GM19324 (cell line): ENCODE measurements around the gene LRRC45.

Source experiments
- ATAC-seq: cut with Tn5 transposase; IDR thresholded peaks from one replicate; pipeline ENCODE4 v1.9.1; 2021; ENCODE audit warnings: mild to moderate bottlenecking, moderate library complexity; ENCODE audit not compliant: unreplicated experiment, low FRiP score

LRRC45 gene

GRCh38 chr17:82006468-82007227 lies 16.5 kb upstream of the LRRC45 start:
- ATAC-seq, result no peak

GRCh38 chr17:82007228-82007494 lies 15.9 kb upstream of the LRRC45 start:
- ATAC-seq, result no peak

- no peak for ATAC-seq
Measured at GRCh38 chr17:82007495-82008257, 15.4 kb upstream of the LRRC45 start.

GRCh38 chr17:82008258-82008940 lies 14.7 kb upstream of the LRRC45 start:
- no peak for ATAC-seq

- no peak for ATAC-seq
Measured at GRCh38 chr17:82008941-82009405, 14.1 kb upstream of the LRRC45 start.

GRCh38 chr17:82009413-82009812 lies 13.7 kb upstream of the LRRC45 start:
- no peak for ATAC-seq

GRCh38 chr17:82010575-82011525 lies 12.3 kb upstream of the LRRC45 start:
- ATAC-seq, result no peak

GRCh38 chr17:82011617-82012187 lies 11.4 kb upstream of the LRRC45 start:
- no peak for ATAC-seq

- no peak for ATAC-seq
Measured at GRCh38 chr17:82012261-82012639, 10.9 kb upstream of the LRRC45 start.

GRCh38 chr17:82012640-82013295 lies 10.3 kb upstream of the LRRC45 start:
- ATAC-seq, result no peak

- ATAC-seq, result no peak
Measured at GRCh38 chr17:82013341-82013740, 9.8 kb upstream of the LRRC45 start.

- ATAC-seq, result no peak
Measured at GRCh38 chr17:82013772-82014321, 9.3 kb upstream of the LRRC45 start.

GRCh38 chr17:82014432-82014831 lies 8.7 kb upstream of the LRRC45 start:
- no peak for ATAC-seq

- no peak for ATAC-seq
Measured at GRCh38 chr17:82014971-82015310, 8.2 kb upstream of the LRRC45 start.

GRCh38 chr17:82015311-82015971 lies 7.7 kb upstream of the LRRC45 start:
- no peak for ATAC-seq

- no peak for ATAC-seq
Measured at GRCh38 chr17:82016061-82016874, 6.8 kb upstream of the LRRC45 start.

- no peak for ATAC-seq
Measured at GRCh38 chr17:82016875-82017459, 6.1 kb upstream of the LRRC45 start.
